Measurements from ENCODE around the gene APC2.
A peak's percentile ranks its signal among the peaks of the same experiment; 100 is the strongest.

Gene APC2

GRCh38 chr19:1460033-1460995 lies 10.4 kb downstream of the APC2 start:
- H4K12ac ChIP-seq (ENCODE audit: low read depth, low read length), result no peak overlapping the region
- H3K4ac ChIP-seq (ENCODE audit: low read depth, low read length), result no peak overlapping the region
- H3K4me3 ChIP-seq (ENCODE audit: low read depth, low read length), result no peak overlapping the region
- peaks cover 17% of the 10 kb centered on the region for H3K9me3 ChIP-seq (ENCODE audit: insufficient read depth, low read depth, low read length)
- H2AFZ ChIP-seq (ENCODE audit: insufficient read depth, low read length, poor library complexity), result no peak overlapping the region
- no peak overlapping the region for H3K9ac ChIP-seq (ENCODE audit: low read length)
- H2BK120ac ChIP-seq (ENCODE audit: insufficient read depth, low read length, poor library complexity), result no peak overlapping the region
- no peak for DNase-seq
- H3K18ac ChIP-seq (ENCODE audit: low read length), result no peak overlapping the region
- no peaks in the 10 kb centered on the region for H3K79me2 ChIP-seq (ENCODE audit: control insufficient read depth, insufficient read depth, low read length, poor library complexity)
- no peak overlapping the region for H2AK5ac ChIP-seq (ENCODE audit: low read length)
- peaks cover 4% of the 10 kb centered on the region for H3K27me3 ChIP-seq (ENCODE audit: insufficient read depth, low read length)
- peaks cover 3 to 5% of the 10 kb centered on the region in 2 experiments for H3K36me3 ChIP-seq (ENCODE audit: control insufficient read depth in 1 of 2, insufficient read depth in 2 of 2, low read length in 2 of 2)
- no peak overlapping the region for H3K27ac ChIP-seq (ENCODE audit: low read depth, low read length)
- H2BK12ac ChIP-seq (ENCODE audit: low read length), result no peak overlapping the region
- no peak overlapping the region for H3K14ac ChIP-seq (ENCODE audit: low read length)
- no peaks in the 10 kb centered on the region for H3K4me1 ChIP-seq (ENCODE audit: control insufficient read depth in 1 of 2, insufficient read depth in 2 of 2, low read length in 2 of 2)
- H3K23ac ChIP-seq (ENCODE audit: low read length), result no peak overlapping the region
- H3K79me1 ChIP-seq (ENCODE audit: low read length), result no peaks in the 10 kb centered on the region
- no peak overlapping the region for H3K4me2 ChIP-seq (ENCODE audit: low read length)
- H4K8ac ChIP-seq (ENCODE audit: low read depth, low read length), result no peak overlapping the region
- no peak overlapping the region for H2BK5ac ChIP-seq (ENCODE audit: low read depth, low read length, poor library complexity)
- WGBS (ENCODE audit: extremely low coverage, insufficient coverage, insufficient read length), result no CpG with 5 or more reads among the region's 36 CpGs
- H4K91ac ChIP-seq (ENCODE audit: low read depth, low read length), result no peak overlapping the region

- no peak overlapping the region for H4K12ac ChIP-seq (ENCODE audit: low read depth, low read length)
- H2AFZ ChIP-seq (ENCODE audit: insufficient read depth, low read length, poor library complexity), result no peak overlapping the region
- no peak overlapping the region for H3K4ac ChIP-seq (ENCODE audit: low read depth, low read length)
- no peak for DNase-seq
- WGBS (ENCODE audit: extremely low coverage, insufficient coverage, insufficient read length), result no CpG with 5 or more reads among the region's 24 CpGs
- H3K79me1 ChIP-seq (ENCODE audit: low read length), result no peaks in the 10 kb centered on the region
- no peak overlapping the region for H2BK120ac ChIP-seq (ENCODE audit: insufficient read depth, low read length, poor library complexity)
- H3K79me2 ChIP-seq (ENCODE audit: control insufficient read depth, insufficient read depth, low read length, poor library complexity), result no peaks in the 10 kb centered on the region
- peaks cover 20% of the 10 kb centered on the region for H3K27me3 ChIP-seq (ENCODE audit: insufficient read depth, low read length)
- no peak overlapping the region for H4K8ac ChIP-seq (ENCODE audit: low read depth, low read length)
- no peak overlapping the region for H3K9ac ChIP-seq (ENCODE audit: low read length)
- H3K27ac ChIP-seq (ENCODE audit: low read depth, low read length), result no peak overlapping the region
- H2BK12ac ChIP-seq (ENCODE audit: low read length), result no peak overlapping the region
- H3K9me3 ChIP-seq (ENCODE audit: insufficient read depth, low read depth, low read length), result peaks cover 18% of the 10 kb centered on the region
- no peak overlapping the region for H4K91ac ChIP-seq (ENCODE audit: low read depth, low read length)
- H3K14ac ChIP-seq (ENCODE audit: low read length), result no peak overlapping the region
- peaks cover 0 to 3% of the 10 kb centered on the region in 2 experiments for H3K4me1 ChIP-seq (ENCODE audit: control insufficient read depth in 1 of 2, insufficient read depth in 2 of 2, low read length in 2 of 2)
- H2AK5ac ChIP-seq (ENCODE audit: low read length), result no peak overlapping the region
- H3K23ac ChIP-seq (ENCODE audit: low read length), result no peak overlapping the region
- no peak overlapping the region for H3K18ac ChIP-seq (ENCODE audit: low read length)
- H2BK5ac ChIP-seq (ENCODE audit: low read depth, low read length, poor library complexity), result no peak overlapping the region
- H3K36me3 ChIP-seq (ENCODE audit: control insufficient read depth in 1 of 2, insufficient read depth in 2 of 2, low read length in 2 of 2), result peaks cover 3 to 5% of the 10 kb centered on the region in 2 experiments
- H3K4me3 ChIP-seq (ENCODE audit: low read depth, low read length), result no peak overlapping the region
- no peak overlapping the region for H3K4me2 ChIP-seq (ENCODE audit: low read length)
Measured at GRCh38 chr19:1461862-1462261, 11.9 kb downstream of the APC2 start.

GRCh38 chr19:1465191-1466016 lies 15.5 kb downstream of the APC2 start:
- Histone ChIP-seq H2BK5ac (ENCODE audit: low read depth, low read length, poor library complexity) (no peak overlapping the region), H2BK12ac (ENCODE audit: low read length) (no peak overlapping the region), H2BK120ac (ENCODE audit: insufficient read depth, low read length, poor library complexity) (no peak overlapping the region), H3K23ac (ENCODE audit: low read length) (no peak overlapping the region), H3K79me1 (ENCODE audit: low read length) (no peaks in the 10 kb centered on the region), H3K36me3 (ENCODE audit: control insufficient read depth in 1 of 2, insufficient read depth in 2 of 2, low read length in 2 of 2) (peaks cover 0 to under 1% of the 10 kb centered on the region in 2 experiments), H3K4me1 (ENCODE audit: control insufficient read depth in 1 of 2, insufficient read depth in 2 of 2, low read length in 2 of 2) (peaks cover 4 to 11% of the 10 kb centered on the region in 2 experiments), H4K8ac (ENCODE audit: low read depth, low read length) (no peak overlapping the region), H3K4me3 (ENCODE audit: low read depth, low read length) (no peak overlapping the region), H3K18ac (ENCODE audit: low read length) (no peak overlapping the region), H2AK5ac (ENCODE audit: low read length) (no peak overlapping the region), H2AFZ (ENCODE audit: insufficient read depth, low read length, poor library complexity) (no peak overlapping the region), H3K9ac (ENCODE audit: low read length) (no peak overlapping the region), H3K27me3 (ENCODE audit: insufficient read depth, low read length) (peaks cover 55% of the 10 kb centered on the region), H3K4me2 (ENCODE audit: low read length) (no peak overlapping the region), H3K9me3 (ENCODE audit: insufficient read depth, low read depth, low read length) (peaks cover 24% of the 10 kb centered on the region), H3K4ac (ENCODE audit: low read depth, low read length) (no peak overlapping the region), H4K91ac (ENCODE audit: low read depth, low read length) (no peak overlapping the region), H3K14ac (ENCODE audit: low read length) (no peak overlapping the region), H4K12ac (ENCODE audit: low read depth, low read length) (no peak overlapping the region), H3K79me2 (ENCODE audit: control insufficient read depth, insufficient read depth, low read length, poor library complexity) (no peaks in the 10 kb centered on the region), H3K27ac (ENCODE audit: low read depth, low read length) (no peak overlapping the region)
- WGBS (ENCODE audit: extremely low coverage, insufficient coverage, insufficient read length), result no CpG with 5 or more reads among the region's 83 CpGs
- DNase-seq, result peak; percentile 33 to 58

GRCh38 chr19:1466018-1466460 lies 16.1 kb downstream of the APC2 start:
- Histone ChIP-seq H3K18ac (ENCODE audit: low read length) (no peak overlapping the region), H3K4me3 (ENCODE audit: low read depth, low read length) (no peak overlapping the region), H2BK12ac (ENCODE audit: low read length) (no peak overlapping the region), H3K4me2 (ENCODE audit: low read length) (no peak overlapping the region), H2BK5ac (ENCODE audit: low read depth, low read length, poor library complexity) (no peak overlapping the region), H3K79me1 (ENCODE audit: low read length) (no peaks in the 10 kb centered on the region), H2BK120ac (ENCODE audit: insufficient read depth, low read length, poor library complexity) (no peak overlapping the region), H3K79me2 (ENCODE audit: control insufficient read depth, insufficient read depth, low read length, poor library complexity) (no peaks in the 10 kb centered on the region), H3K9ac (ENCODE audit: low read length) (no peak overlapping the region), H4K91ac (ENCODE audit: low read depth, low read length) (no peak overlapping the region), H2AK5ac (ENCODE audit: low read length) (no peak overlapping the region), H4K12ac (ENCODE audit: low read depth, low read length) (no peak overlapping the region), H3K23ac (ENCODE audit: low read length) (no peak overlapping the region), H2AFZ (ENCODE audit: insufficient read depth, low read length, poor library complexity) (no peak overlapping the region), H3K36me3 (ENCODE audit: control insufficient read depth in 1 of 2, insufficient read depth in 2 of 2, low read length in 2 of 2) (no peaks in the 10 kb centered on the region), H3K4ac (ENCODE audit: low read depth, low read length) (no peak overlapping the region), H3K27ac (ENCODE audit: low read depth, low read length) (no peak overlapping the region), H3K4me1 (ENCODE audit: control insufficient read depth in 1 of 2, insufficient read depth in 2 of 2, low read length in 2 of 2) (peaks cover 5 to 17% of the 10 kb centered on the region in 2 experiments), H3K27me3 (ENCODE audit: insufficient read depth, low read length) (peaks cover 62% of the 10 kb centered on the region), H3K14ac (ENCODE audit: low read length) (no peak overlapping the region), H4K8ac (ENCODE audit: low read depth, low read length) (no peak overlapping the region), H3K9me3 (ENCODE audit: insufficient read depth, low read depth, low read length) (peaks cover 27% of the 10 kb centered on the region)
- no CpG with 5 or more reads among the region's 41 CpGs for WGBS (ENCODE audit: extremely low coverage, insufficient coverage, insufficient read length)
- DNase-seq, result no peak

Measured in trophoblast cell (in vitro differentiated cells and primary cell).